ENCODE results near the gene EPB42. TPM values are rescaled to one million over a fixed set of nuclear protein-coding genes. Genes with fewer than 3 reads are reported as not detected.

Gene EPB42
- polyA plus RNA-seq, 1 of the 3 experiments (the other 2 are of a cell fraction): not detected

DNA sequence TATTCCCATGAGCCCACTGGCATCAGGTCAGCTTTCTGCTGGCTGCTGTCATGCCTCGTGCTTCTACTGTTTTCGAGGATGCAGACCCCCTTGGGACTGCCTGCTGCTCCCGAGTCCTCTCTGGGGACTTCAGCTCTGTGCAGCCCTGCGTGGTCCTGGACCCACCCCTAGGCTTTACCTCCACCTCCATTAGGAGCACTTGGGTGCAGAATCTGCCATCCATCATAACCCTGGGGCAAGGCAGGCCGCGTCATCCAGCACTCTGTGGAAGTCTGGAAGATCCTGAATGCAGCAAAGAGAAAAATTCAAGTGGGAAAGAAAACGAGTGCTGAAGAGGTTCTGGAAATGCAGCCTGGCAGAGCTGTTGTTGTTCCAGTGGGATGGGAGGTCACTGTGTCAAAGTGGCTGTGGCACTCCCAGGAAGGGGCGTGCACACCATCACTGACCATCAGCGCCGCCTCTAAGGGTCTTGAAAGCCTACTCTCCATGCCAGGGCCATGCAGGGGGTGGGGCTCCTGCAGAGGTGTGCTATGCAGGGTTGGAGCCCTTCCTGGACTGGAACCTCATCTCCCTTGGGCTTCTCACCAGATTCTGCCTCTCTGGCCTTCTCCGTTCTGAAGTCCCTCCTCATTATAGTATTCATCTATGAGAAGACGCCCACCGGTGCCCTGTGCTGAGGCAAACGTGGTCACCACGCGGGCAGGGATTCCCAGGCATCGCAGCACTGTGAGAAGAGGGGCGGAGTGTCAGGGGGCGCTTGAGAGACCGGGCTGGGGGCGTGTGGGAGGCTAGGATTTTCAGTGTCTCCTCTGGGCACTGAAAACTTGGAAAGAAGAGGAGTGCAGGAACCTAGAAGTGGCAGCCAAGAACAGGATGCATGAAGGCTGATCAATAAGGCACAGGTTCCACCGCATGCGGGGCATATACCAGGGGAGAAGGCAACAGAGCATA, 12.5 kb downstream of the EPB42 start:
- 63% methylated on average over 21 of the region's 23 CpGs for WGBS (ENCODE audit: low lambda C conversion rate)
- Histone ChIP-seq H3K4me2 (no peak overlapping the region), H4K20me1 (ENCODE audit: insufficient read depth) (no peaks in the 10 kb centered on the region), H3K4me1 (ENCODE audit: control insufficient read depth in 1 of 2, insufficient read depth in 2 of 2, low read depth in 1 of 2, low read length in 1 of 2) (peaks cover 0 to 12% of the 10 kb centered on the region in 2 experiments; a peak in 1 of 4 replicates), H2AFZ (ENCODE audit: low read depth) (no peak overlapping the region), H3K9ac (no peak overlapping the region), H3K79me2 (ENCODE audit: insufficient read depth) (no peaks in the 10 kb centered on the region), H3K27ac (ENCODE audit: low read depth in 2 of 2, low read length in 1 of 2) (no peak overlapping the region), H3K27me3 (ENCODE audit: insufficient read depth) (no peaks in the 10 kb centered on the region), H3K9me3 (no peaks in the 10 kb centered on the region), H3K36me3 (replicated peaks in 1 of 2; ENCODE audit: control insufficient read depth in 1 of 2, insufficient read depth in 2 of 2, low read length in 1 of 2) (no peaks in the 10 kb centered on the region), H3K4me3 (ENCODE audit: low read depth in 2 of 2, low read length in 1 of 2) (no peak overlapping the region), H3F3A (replicated peaks; ENCODE audit: insufficient read depth) (no peaks in the 10 kb centered on the region), H3K9me2 (no peaks in the 10 kb centered on the region)
- POLR2A ChIA-PET: no interaction called here
- CTCF ChIA-PET: interaction anchor here (0.9 to 11.9 kb wide), 4 partner anchors 17 to 77 kb away, joined by 3 to 70 read pairs (median 6); no protein-coding TSS in a partner anchor
- TF ChIP-seq NRF1 (IDR thresholded peaks at IDR 0.05; ENCODE audit: low read depth, low read length) (no peak), ELF1 (IDR thresholded peaks at IDR 0.05) (no peak), RAD21 (IDR thresholded peaks at IDR 0.05; ENCODE audit: low read length) (no peak), MEF2A (IDR thresholded peaks at IDR 0.05; ENCODE audit: borderline replicate concordance, low read depth) (no peak), SMC3 (IDR thresholded peaks at IDR 0.05; ENCODE audit: low read depth, low read length) (no peak)
- TF ChIP-seq, protein P1, sequence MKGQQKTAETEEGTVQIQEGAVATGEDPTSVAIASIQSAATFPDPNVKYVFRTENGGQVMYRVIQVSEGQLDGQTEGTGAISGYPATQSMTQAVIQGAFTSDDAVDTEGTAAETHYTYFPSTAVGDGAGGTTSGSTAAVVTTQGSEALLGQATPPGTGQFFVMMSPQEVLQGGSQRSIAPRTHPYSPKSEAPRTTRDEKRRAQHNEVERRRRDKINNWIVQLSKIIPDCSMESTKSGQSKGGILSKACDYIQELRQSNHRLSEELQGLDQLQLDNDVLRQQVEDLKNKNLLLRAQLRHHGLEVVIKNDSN (IDR thresholded peaks at IDR 0.05; ENCODE audit: borderline replicate concordance, low read depth): no peak
- DNase-seq: no peak

DNA sequence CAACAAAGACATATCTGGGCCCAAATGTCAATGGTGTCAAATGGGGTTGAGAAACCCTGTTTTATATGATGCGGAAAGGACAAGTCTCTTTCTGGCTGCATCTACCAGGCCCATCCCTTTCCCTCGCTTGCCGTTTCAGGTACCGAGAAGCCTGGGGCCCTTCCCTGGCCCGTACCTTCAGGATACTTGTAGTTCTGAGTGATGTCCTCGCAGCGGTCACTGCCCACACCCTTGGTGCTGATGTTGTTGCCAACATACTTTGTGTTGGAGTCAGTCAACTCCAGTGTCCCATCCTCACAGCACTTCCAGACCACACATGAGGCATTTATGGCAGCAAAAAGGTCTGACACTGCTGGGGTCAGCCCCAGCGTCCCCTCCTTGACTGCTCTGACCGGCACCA, 13.8 kb downstream of the EPB42 start:
- TF ChIP-seq, protein P1 (IDR thresholded peaks at IDR 0.05; ENCODE audit: borderline replicate concordance, low read depth): no peak
- no peak for TF ChIP-seq POLR2AphosphoS5 (IDR thresholded peaks at IDR 0.05; ENCODE audit: low read depth, low read length)
- no peak for TF ChIP-seq EZH2phosphoT487 (IDR thresholded peaks at IDR 0.05; ENCODE audit: borderline replicate concordance, low read depth)
- TF ChIP-seq GATA2 (CRISPR knock-in tag; IDR thresholded peaks at IDR 0.05): no peak
- TF ChIP-seq PBX3 (IDR thresholded peaks at IDR 0.05): no peak
- no peak for TF ChIP-seq ELF1 (IDR thresholded peaks at IDR 0.05)
- no peak for TF ChIP-seq MXI1 (IDR thresholded peaks at IDR 0.05; ENCODE audit: low read depth, low read length)
- TF ChIP-seq TEAD4 (IDR thresholded peaks at IDR 0.05; ENCODE audit: borderline replicate concordance, insufficient read depth): no peak
- TF ChIP-seq NRF1 (IDR thresholded peaks at IDR 0.05; ENCODE audit: low read depth, low read length): no peak
- TF ChIP-seq CHD2 (IDR thresholded peaks at IDR 0.05; ENCODE audit: low read length, partially characterized antibody): no peak
- TF ChIP-seq SMC3 (IDR thresholded peaks at IDR 0.05; ENCODE audit: low read depth, low read length): no peak

More for the DNA sequence above, 13.8 kb downstream of the EPB42 start:
- Histone ChIP-seq H4K20me1 (ENCODE audit: insufficient read depth) (no peaks in the 10 kb centered on the region), H3K4me3 (ENCODE audit: low read depth in 2 of 2, low read length in 1 of 2) (no peak overlapping the region), H3K9ac (no peak overlapping the region), H3K4me2 (no peak overlapping the region), H3K79me2 (ENCODE audit: insufficient read depth) (no peaks in the 10 kb centered on the region), H3K27me3 (ENCODE audit: insufficient read depth) (no peaks in the 10 kb centered on the region), H3F3A (replicated peaks; ENCODE audit: insufficient read depth) (no peaks in the 10 kb centered on the region), H3K4me1 (ENCODE audit: control insufficient read depth in 1 of 2, insufficient read depth in 2 of 2, low read depth in 1 of 2, low read length in 1 of 2) (peaks cover 0 to 5% of the 10 kb centered on the region in 2 experiments; a peak in 1 of 4 replicates), H3K27ac (ENCODE audit: low read depth in 2 of 2, low read length in 1 of 2) (no peak overlapping the region), H3K9me2 (no peaks in the 10 kb centered on the region), H3K36me3 (replicated peaks in 1 of 2; ENCODE audit: control insufficient read depth in 1 of 2, insufficient read depth in 2 of 2, low read length in 1 of 2) (no peaks in the 10 kb centered on the region), H2AFZ (ENCODE audit: low read depth) (no peak overlapping the region), H3K9me3 (no peaks in the 10 kb centered on the region)
- no peak for DNase-seq
- CTCF ChIA-PET: interaction anchor here (0.9 to 6.5 kb wide), 6 partner anchors 12 to 79 kb away, joined by 3 to 39 read pairs (median 6); partner anchors contain the start of gene CCNDBP1
- POLR2A ChIA-PET: no interaction called here
- 95% methylated on average over 3 of the region's 9 CpGs for WGBS (ENCODE audit: low lambda C conversion rate)
